ENCODE measurements around the gene ERCC5.

DNA sequence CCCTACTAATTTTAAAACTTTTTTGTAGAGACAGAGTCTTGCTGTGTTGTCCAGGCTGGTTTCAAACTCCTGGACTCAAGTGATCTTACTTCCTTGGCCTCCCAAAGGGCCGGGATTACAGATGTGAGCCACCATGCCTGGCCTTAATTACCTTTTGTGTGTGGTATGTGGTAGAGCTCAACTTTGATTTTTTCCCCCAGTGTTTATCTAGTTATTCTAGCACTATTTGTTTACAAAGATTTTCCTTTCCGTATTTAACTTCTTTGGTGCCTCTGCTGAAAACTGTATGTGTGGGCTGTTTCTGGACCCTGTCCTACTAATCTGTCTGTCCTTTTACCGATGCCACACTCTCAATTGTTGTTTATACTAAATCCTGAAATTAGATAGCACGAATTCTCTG is 9.4 kb upstream of the ERCC5 start:
- no peak for TF ChIP-seq CTCF (IDR thresholded peaks at IDR 0.05; ENCODE audit: low read depth, low read length, missing input control)
- TF ChIP-seq YY1 (IDR thresholded peaks at IDR 0.05) = no peak
- no peak for TF ChIP-seq RAD21 (IDR thresholded peaks at IDR 0.05)
- TF ChIP-seq, protein P1, sequence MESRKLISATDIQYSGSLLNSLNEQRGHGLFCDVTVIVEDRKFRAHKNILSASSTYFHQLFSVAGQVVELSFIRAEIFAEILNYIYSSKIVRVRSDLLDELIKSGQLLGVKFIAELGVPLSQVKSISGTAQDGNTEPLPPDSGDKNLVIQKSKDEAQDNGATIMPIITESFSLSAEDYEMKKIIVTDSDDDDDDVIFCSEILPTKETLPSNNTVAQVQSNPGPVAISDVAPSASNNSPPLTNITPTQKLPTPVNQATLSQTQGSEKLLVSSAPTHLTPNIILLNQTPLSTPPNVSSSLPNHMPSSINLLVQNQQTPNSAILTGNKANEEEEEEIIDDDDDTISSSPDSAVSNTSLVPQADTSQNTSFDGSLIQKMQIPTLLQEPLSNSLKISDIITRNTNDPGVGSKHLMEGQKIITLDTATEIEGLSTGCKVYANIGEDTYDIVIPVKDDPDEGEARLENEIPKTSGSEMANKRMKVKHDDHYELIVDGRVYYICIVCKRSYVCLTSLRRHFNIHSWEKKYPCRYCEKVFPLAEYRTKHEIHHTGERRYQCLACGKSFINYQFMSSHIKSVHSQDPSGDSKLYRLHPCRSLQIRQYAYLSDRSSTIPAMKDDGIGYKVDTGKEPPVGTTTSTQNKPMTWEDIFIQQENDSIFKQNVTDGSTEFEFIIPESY (IDR thresholded peaks at IDR 0.05) = no peak
- TF ChIP-seq RXRA (IDR thresholded peaks at IDR 0.05) = no peak
- TF ChIP-seq HNF4A (conservative IDR thresholded peaks at IDR 0.05) = no peak
- no peak for TF ChIP-seq TAF1 (conservative IDR thresholded peaks at IDR 0.05)
- TF ChIP-seq JUND (IDR thresholded peaks at IDR 0.05) = no peak
- no peak for TF ChIP-seq MAX (IDR thresholded peaks at IDR 0.05)
- TF ChIP-seq, protein P2, sequence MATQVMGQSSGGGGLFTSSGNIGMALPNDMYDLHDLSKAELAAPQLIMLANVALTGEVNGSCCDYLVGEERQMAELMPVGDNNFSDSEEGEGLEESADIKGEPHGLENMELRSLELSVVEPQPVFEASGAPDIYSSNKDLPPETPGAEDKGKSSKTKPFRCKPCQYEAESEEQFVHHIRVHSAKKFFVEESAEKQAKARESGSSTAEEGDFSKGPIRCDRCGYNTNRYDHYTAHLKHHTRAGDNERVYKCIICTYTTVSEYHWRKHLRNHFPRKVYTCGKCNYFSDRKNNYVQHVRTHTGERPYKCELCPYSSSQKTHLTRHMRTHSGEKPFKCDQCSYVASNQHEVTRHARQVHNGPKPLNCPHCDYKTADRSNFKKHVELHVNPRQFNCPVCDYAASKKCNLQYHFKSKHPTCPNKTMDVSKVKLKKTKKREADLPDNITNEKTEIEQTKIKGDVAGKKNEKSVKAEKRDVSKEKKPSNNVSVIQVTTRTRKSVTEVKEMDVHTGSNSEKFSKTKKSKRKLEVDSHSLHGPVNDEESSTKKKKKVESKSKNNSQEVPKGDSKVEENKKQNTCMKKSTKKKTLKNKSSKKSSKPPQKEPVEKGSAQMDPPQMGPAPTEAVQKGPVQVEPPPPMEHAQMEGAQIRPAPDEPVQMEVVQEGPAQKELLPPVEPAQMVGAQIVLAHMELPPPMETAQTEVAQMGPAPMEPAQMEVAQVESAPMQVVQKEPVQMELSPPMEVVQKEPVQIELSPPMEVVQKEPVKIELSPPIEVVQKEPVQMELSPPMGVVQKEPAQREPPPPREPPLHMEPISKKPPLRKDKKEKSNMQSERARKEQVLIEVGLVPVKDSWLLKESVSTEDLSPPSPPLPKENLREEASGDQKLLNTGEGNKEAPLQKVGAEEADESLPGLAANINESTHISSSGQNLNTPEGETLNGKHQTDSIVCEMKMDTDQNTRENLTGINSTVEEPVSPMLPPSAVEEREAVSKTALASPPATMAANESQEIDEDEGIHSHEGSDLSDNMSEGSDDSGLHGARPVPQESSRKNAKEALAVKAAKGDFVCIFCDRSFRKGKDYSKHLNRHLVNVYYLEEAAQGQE (IDR thresholded peaks at IDR 0.05) = no peak
- TF ChIP-seq FOXA1 (IDR thresholded peaks at IDR 0.05) = no peak
- TF ChIP-seq GABPA (IDR thresholded peaks at IDR 0.05 in 1 of 2, conservative IDR thresholded peaks at IDR 0.05 in 1 of 2) = no peak
